Measurements from ENCODE around the gene CFTR. TPM values are rescaled to one million over a fixed set of nuclear protein-coding genes. Genes with fewer than 3 reads are reported as not detected.
"Not testable (repeated sequence)": the region's sequence is repeated elsewhere in the genome, so short reads cannot be mapped to it uniquely, and the experiment has no call there.

CFTR gene
- total RNA-seq, 4 donors from 2014 or later, result 0.80 to 11.7 (median 5.0) TPM

- DNase-seq (ENCODE audit: low spot score in 2 of 2), result no peak
- no peak for TF ChIP-seq CTCF (IDR thresholded peaks at IDR 0.05)
- TF ChIP-seq POLR2A (IDR thresholded peaks at IDR 0.05), result no peak
- H3K4me3 ChIP-seq (ENCODE audit: low read depth, poor library complexity, severe bottlenecking), result no peak overlapping the region
- intact Hi-C loops (cut with DNase I; ENCODE audit: low total_unique reads), result no loop called here
- 61% methylated on average over 3 of the region's 3 CpGs for WGBS, 2 donors
These were observed 22.5 kb downstream of the CFTR start for GRCh38 chr7:117502331-117502730.

GRCh38 chr7:117505238-117505637, 25.4 kb downstream of the CFTR start:
- WGBS, 2 donors, result 68 to 72% methylated on average over 3 of the region's 3 CpGs
- no peak for DNase-seq (ENCODE audit: low spot score in 2 of 2)
- no peak for TF ChIP-seq POLR2A (IDR thresholded peaks at IDR 0.05)
- TF ChIP-seq CTCF (IDR thresholded peaks at IDR 0.05), result no peak
- intact Hi-C loops (cut with DNase I; ENCODE audit: low total_unique reads), result no loop called here
- H3K4me3 ChIP-seq (ENCODE audit: low read depth, poor library complexity, severe bottlenecking), result no peak overlapping the region

GRCh38 chr7:117508676-117509075, 28.9 kb downstream of the CFTR start:
- 78 to 89% methylated on average over 1 of the region's 1 CpG for WGBS, 2 donors
- no peak overlapping the region for H3K4me3 ChIP-seq (ENCODE audit: low read depth, poor library complexity, severe bottlenecking)
- intact Hi-C loops (cut with DNase I; ENCODE audit: low total_unique reads), result no loop called here
- no peak for DNase-seq (ENCODE audit: low spot score in 2 of 2)
- TF ChIP-seq CTCF (IDR thresholded peaks at IDR 0.05) (no peak), POLR2A (IDR thresholded peaks at IDR 0.05) (no peak)

- WGBS, 2 donors, result 81 to 87% methylated on average over 1 of the region's 1 CpG
- intact Hi-C loops (cut with DNase I; ENCODE audit: low total_unique reads); DNase-seq (ENCODE audit: low spot score in 2 of 2); H3K4me3 ChIP-seq (ENCODE audit: low read depth, poor library complexity, severe bottlenecking): not testable (repeated sequence)
These were observed 37.4 kb downstream of the CFTR start for GRCh38 chr7:117517194-117517593.

- DNase-seq (ENCODE audit: low spot score in 2 of 2), result no peak
- TF ChIP-seq POLR2A (IDR thresholded peaks at IDR 0.05) (no peak), CTCF (IDR thresholded peaks at IDR 0.05) (no peak)
- no peak overlapping the region for H3K4me3 ChIP-seq (ENCODE audit: low read depth, poor library complexity, severe bottlenecking)
- intact Hi-C loops (cut with DNase I; ENCODE audit: low total_unique reads), result no loop called here
These were observed 50.6 kb downstream of the CFTR start for GRCh38 chr7:117530390-117530789.

GRCh38 chr7:117531595-117532244, 51.9 kb downstream of the CFTR start:
- WGBS, 2 donors, result 72 to 87% methylated on average over 3 of the region's 3 CpGs
- intact Hi-C loops (cut with DNase I; ENCODE audit: low total_unique reads), result no loop called here
- TF ChIP-seq POLR2A (IDR thresholded peaks at IDR 0.05) (no peak), CTCF (IDR thresholded peaks at IDR 0.05) (no peak)
- no peak for DNase-seq (ENCODE audit: low spot score in 2 of 2)
- H3K4me3 ChIP-seq (ENCODE audit: low read depth, poor library complexity, severe bottlenecking), result no peak overlapping the region
